PC-3 (cell line): ENCODE data around the gene SPATA6L.

ENCODE experiments used
- EZH2 ChIP-seq: fragments of 300-600 bp; sonication (generic); IDR thresholded peaks from one replicate; pipeline ENCODE4 v1.6.1; 2017; ENCODE audit warnings: antibody characterized with exemption, mild to moderate bottlenecking, low read length; ENCODE audit not compliant: unreplicated experiment
- TF ChIP-seq, protein P1 (sequence below): fragments of 300-600 bp; sonication (generic); conservative IDR thresholded peaks from 2 replicates; pipeline ENCODE4 v1.5.1; 2017; ENCODE audit warnings: antibody characterized with exemption, low read depth, mild to moderate bottlenecking, low read length

DNA sequence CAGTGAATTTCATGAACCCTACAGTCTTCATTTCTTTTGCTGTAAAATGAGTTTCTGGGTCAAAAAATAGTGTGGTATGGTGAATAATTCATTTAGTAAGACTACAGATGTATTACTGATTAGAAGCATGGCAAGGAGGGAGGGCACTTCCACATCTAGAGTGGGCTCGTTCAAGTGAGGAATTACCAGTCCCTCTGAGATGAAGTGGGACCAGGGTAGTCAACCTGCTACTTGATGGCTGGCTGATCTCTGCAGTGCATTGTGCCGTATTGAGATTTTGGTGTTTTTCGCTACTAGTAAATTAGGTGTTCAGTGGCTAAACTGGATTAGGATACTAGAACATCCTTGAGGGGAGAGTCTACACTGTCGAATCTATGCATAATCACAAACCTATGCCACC, 23.9 kb upstream of the SPATA6L start:
- TF ChIP-seq, protein P1, sequence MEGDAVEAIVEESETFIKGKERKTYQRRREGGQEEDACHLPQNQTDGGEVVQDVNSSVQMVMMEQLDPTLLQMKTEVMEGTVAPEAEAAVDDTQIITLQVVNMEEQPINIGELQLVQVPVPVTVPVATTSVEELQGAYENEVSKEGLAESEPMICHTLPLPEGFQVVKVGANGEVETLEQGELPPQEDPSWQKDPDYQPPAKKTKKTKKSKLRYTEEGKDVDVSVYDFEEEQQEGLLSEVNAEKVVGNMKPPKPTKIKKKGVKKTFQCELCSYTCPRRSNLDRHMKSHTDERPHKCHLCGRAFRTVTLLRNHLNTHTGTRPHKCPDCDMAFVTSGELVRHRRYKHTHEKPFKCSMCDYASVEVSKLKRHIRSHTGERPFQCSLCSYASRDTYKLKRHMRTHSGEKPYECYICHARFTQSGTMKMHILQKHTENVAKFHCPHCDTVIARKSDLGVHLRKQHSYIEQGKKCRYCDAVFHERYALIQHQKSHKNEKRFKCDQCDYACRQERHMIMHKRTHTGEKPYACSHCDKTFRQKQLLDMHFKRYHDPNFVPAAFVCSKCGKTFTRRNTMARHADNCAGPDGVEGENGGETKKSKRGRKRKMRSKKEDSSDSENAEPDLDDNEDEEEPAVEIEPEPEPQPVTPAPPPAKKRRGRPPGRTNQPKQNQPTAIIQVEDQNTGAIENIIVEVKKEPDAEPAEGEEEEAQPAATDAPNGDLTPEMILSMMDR = no peak
- no peak for TF ChIP-seq EZH2
